IPS-NIHi7 (cell line): ENCODE measurements around the gene TP53AIP1.

Experiments
- DNase-seq: peaks from one replicate; pipeline ENCODE4 v3.0.0; 2012; ENCODE audit warnings: mixed read lengths; ENCODE audit errors: extremely low spot score

Gene TP53AIP1

GRCh38 chr11:128890543-128891368 lies 51.9 kb downstream of the TP53AIP1 start, which contains the start of gene KCNJ5:
Gene KCNJ5, plus strand, starts transcription at chr11:128891356. Its CDS starts 19,918 bp downstream, at chr11:128911274.
- no peak for DNase-seq

DNA sequence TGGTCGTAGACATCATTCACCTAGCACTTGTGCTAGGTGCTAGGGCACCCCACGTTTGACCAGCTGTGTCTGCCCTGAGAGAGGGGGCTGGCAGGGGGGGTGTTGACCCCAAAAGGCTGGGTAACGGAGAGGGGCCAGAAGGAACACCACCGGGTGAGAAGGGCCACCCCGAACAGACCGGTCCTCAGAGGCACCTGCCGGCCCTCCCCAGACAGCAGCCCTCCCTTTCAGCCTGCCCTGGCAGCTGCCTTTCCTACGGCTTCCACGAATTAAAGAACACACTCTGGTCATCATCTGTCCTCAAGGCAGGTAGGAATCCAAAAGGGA lies 52.5 kb downstream of the TP53AIP1 start:
- no peak for DNase-seq

DNA sequence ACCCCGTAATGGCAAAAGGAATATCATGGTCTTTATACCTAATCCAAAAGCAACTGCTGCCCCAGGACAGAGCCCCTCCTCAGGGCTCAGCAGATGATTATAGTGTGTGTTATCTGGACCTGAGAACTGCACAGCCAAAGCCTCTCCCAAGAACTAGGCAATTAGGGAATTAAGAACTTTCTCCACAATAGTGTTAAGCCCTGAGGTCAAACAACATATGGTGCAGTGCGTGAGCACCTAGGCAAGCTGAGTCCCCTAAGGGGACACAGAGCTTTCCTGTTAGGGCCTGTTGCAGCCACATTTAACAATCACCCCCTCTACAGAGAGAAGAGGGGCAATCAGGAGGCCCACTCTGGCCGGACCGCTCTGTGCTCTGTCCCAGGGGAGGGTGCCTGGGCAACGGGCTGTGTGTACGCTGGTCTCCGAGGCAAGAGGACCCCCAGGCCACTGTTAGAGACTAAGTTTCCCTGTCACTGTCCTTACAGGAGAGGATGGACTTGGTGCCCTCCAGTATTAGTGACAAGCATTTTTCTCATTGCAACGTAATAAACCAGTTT lies 52.9 kb downstream of the TP53AIP1 start:
- DNase-seq: no peak

GRCh38 chr11:128888034-128888985 lies 54.4 kb downstream of the TP53AIP1 start:
- DNase-seq: no peak

DNA sequence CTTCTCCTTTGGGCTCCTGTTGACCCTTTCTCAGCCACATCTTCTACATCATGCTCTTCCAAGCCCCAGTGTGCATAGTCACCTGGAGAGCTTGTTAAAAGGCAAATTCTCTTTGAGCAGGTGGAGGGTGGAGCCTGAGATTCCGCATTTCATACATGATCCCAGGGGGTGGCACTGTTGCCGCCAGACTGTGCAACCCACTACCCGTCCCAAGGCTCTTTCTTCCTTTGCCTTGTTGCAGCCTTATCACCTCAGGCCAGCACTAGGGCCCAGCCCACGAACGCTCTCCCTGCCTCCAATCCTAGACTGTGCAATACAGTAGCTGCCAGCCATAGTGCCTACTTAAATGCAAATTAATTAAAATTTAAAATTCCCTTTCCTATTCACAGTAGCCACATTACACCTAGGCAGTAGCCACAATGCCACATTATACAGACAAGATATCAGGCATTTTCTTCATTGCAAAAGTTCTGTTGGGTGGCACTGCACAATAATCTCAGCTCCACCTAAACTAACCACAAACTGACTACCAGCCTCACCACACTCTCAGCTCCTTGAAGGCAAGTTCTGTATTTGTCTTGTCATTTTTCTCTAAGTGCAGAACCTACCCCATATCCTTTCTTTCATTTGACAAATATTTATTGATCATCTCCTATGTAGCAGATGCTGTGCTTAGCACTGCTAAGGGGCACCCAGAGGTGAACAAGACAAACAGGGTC lies 56.1 kb downstream of the TP53AIP1 start:
- DNase-seq: no peak
